ENCODE data around the gene PYDC1. TPM values are rescaled to one million over a fixed set of nuclear protein-coding genes. Genes with fewer than 3 reads are reported as not detected.

PYDC1 gene
- total RNA-seq, 2 donors from 2014 or later, result not detected

DNA sequence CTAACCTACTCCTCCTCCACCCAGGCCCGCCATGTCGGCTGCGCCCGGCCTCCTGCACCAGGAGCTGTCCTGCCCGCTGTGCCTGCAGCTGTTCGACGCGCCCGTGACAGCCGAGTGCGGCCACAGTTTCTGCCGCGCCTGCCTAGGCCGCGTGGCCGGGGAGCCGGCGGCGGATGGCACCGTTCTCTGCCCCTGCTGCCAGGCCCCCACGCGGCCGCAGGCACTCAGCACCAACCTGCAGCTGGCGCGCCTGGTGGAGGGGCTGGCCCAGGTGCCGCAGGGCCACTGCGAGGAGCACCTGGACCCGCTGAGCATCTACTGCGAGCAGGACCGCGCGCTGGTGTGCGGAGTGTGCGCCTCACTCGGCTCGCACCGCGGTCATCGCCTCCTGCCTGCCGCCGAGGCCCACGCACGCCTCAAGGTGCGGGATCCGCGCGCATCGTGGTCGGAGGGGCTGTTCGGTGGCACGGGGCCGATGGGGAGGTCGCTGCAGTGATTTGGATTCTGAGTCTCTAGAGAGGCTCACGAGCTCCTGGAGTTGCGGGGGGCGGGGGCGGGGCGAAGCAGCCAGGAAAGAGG is 2.1 kb downstream of the PYDC1 start:
- ATAC-seq (ENCODE audit: insufficient number of reproducible peaks, low FRiP score, low read depth), result no peak
- no peaks in the 10 kb centered on the region for H3K9me3 ChIP-seq
- H3K4me3 ChIP-seq, result peak overlapping the region; percentile 73
- H3K4me1 ChIP-seq (ENCODE audit: control insufficient read depth in 1 of 2, low read depth in 2 of 2), result peaks cover 16 to 27% of the 10 kb centered on the region in 2 donors
- no peaks in the 10 kb centered on the region for H3K27me3 ChIP-seq (replicated peaks; ENCODE audit: insufficient read depth)
- H3K36me3 ChIP-seq, result no peaks in the 10 kb centered on the region
- TF ChIP-seq CTCF (IDR thresholded peaks at IDR 0.05), result no peak
- no peak for DNase-seq (ENCODE audit: low spot score)
- H3K27ac ChIP-seq, result no peak overlapping the region

- H3K9me3 ChIP-seq, result no peaks in the 10 kb centered on the region
- H3K27ac ChIP-seq, result no peak within 1 kb of the TSS
- H3K36me3 ChIP-seq, result no peaks in the 10 kb centered on the region
- no peak for TF ChIP-seq CTCF (IDR thresholded peaks at IDR 0.05)
- ATAC-seq (ENCODE audit: insufficient number of reproducible peaks, low FRiP score, low read depth), result no peak
- peaks cover 16 to 27% of the 10 kb centered on the region in 2 donors for H3K4me1 ChIP-seq (ENCODE audit: control insufficient read depth in 1 of 2, low read depth in 2 of 2)
- no peak for DNase-seq (ENCODE audit: low spot score)
- no peaks in the 10 kb centered on the region for H3K27me3 ChIP-seq (replicated peaks; ENCODE audit: insufficient read depth)
- H3K4me3 ChIP-seq, result peak within 1 kb of the TSS; percentile 73
Measured at GRCh38 chr16:31213877-31214707, 2.8 kb downstream of the PYDC1 start, which contains the start of gene TRIM72. TRIM72 (plus strand) TSS chr16:31214119; CDS start chr16:31214739, 620 bp downstream.

DNA sequence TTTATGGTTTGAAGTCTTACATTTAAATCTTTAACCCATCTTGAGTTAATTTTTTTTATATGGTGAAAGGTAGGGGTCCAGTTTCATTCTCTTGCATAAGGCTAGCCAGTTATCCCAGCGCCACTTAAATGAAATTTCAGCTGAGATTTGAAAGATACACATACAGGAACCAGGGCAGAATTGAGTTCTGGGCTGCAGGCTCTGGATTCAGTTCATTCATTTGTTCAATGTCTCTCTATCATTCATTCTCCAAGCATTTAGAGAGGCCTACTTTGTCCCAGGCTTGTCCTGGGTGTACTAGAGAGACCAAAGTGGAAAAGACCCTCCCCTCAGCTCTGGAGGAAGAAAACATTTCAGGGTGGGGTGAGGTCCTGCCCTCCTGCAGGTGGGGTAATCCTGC is 3.6 kb downstream of the PYDC1 start:
- Histone ChIP-seq H3K27me3 (replicated peaks; ENCODE audit: insufficient read depth) (no peaks in the 10 kb centered on the region), H3K27ac (no peak overlapping the region), H3K36me3 (no peaks in the 10 kb centered on the region), H3K4me3 (no peak overlapping the region), H3K9me3 (no peaks in the 10 kb centered on the region), H3K4me1 (ENCODE audit: control insufficient read depth in 1 of 2, low read depth in 2 of 2) (peaks cover 16 to 27% of the 10 kb centered on the region in 2 donors)
- TF ChIP-seq CTCF (IDR thresholded peaks at IDR 0.05), result no peak
- ATAC-seq (ENCODE audit: insufficient number of reproducible peaks, low FRiP score, low read depth) (no peak), DNase-seq (ENCODE audit: low spot score) (no peak)

DNA sequence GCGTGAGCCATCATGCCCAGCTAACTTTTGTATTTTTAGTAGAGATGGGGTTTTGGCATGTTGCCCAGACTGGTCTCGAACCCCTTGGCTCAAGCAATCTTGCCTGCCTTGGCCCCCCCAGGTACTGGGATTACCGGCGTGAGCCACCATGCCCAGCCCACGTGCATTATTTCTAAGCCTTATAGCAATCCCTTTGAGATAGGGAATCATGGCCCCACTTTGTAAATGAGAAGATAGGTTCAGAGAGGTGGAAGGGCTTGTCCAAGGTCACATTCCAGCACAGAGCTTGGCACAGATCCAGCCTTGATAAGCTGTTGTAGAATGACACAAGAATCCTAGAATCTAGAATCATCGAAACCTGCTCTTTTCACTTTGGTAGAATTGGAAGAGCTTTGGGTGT is 10.2 kb downstream of the PYDC1 start:
- no peak overlapping the region for H3K4me3 ChIP-seq
- no peak for DNase-seq (ENCODE audit: low spot score)
- no peak overlapping the region for H3K27ac ChIP-seq
- H3K9me3 ChIP-seq, result no peaks in the 10 kb centered on the region
- H3K27me3 ChIP-seq (replicated peaks; ENCODE audit: insufficient read depth), result no peaks in the 10 kb centered on the region
- H3K36me3 ChIP-seq, result no peaks in the 10 kb centered on the region
- H3K4me1 ChIP-seq (ENCODE audit: control insufficient read depth in 1 of 2, low read depth in 2 of 2), result peaks cover 0 to 16% of the 10 kb centered on the region in 2 donors
- no peak for ATAC-seq (ENCODE audit: insufficient number of reproducible peaks, low FRiP score, low read depth)
- no peak for TF ChIP-seq CTCF (IDR thresholded peaks at IDR 0.05)

GRCh38 chr16:31204871-31205666 is 11.9 kb downstream of the PYDC1 start:
- no peak overlapping the region for H3K27ac ChIP-seq
- no peak for DNase-seq (ENCODE audit: low spot score)
- no peak for TF ChIP-seq CTCF (IDR thresholded peaks at IDR 0.05)

More at GRCh38 chr16:31204871-31205666, 11.9 kb downstream of the PYDC1 start:
- Histone ChIP-seq H3K4me1 (ENCODE audit: control insufficient read depth in 1 of 2, low read depth in 2 of 2) (peaks cover 0 to 26% of the 10 kb centered on the region in 2 donors), H3K9me3 (no peaks in the 10 kb centered on the region), H3K36me3 (no peaks in the 10 kb centered on the region), H3K4me3 (no peak overlapping the region), H3K27me3 (replicated peaks; ENCODE audit: insufficient read depth) (no peaks in the 10 kb centered on the region)
- ATAC-seq (ENCODE audit: insufficient number of reproducible peaks, low FRiP score, low read depth), result no peak
